ENCODE data around the gene ANKMY2. TPM values are rescaled to one million over a fixed set of nuclear protein-coding genes. Genes with fewer than 3 reads are reported as not detected.

ANKMY2 gene
- total RNA-seq, 6 experiments from 2014 or later: 4.2 to 7.1 (median 4.7) TPM

DNA sequence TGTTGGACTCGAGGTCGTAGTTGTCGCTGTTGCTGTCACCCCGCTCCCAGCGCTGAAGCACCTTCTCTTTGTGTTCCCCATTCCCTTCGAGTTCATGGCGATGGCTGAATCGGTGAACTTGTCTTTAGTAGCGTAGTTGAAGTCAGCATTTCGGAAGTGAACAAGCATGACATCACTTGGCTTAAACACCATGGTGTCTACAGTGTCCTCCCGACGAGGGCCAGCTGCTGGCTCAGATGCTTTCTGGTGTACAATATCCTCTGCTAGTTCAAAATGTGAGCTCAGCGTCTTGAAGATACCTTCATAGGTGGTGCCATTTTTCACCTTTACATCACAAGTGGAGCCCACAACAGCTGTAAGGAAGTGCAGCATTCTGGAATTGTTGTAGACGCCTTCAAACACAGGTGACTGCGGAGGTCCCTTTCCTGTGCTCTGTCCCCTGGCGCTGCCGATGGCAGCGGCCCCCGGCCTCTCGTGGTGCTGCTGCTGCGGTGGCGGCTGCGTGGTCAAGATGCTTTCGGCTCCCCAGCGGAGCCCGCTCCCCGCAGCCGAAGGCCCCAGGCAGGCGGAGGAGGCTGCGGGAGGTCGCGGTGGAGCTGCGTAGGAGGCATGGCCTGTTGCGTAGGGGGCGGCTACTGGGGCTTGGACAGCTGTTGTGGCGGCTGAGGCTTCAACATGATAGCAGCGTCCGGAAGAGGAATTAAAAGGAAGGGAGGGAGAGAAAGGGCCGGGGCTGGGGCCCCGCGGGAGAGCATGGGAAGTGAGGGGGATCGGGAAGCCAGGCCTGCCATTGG, 59.3 kb downstream of the ANKMY2 start:
- Histone ChIP-seq H3K9me3 (no peaks in the 10 kb centered on the region), H3K4me1 (no peaks in the 10 kb centered on the region), H3K4me3 (no peak overlapping the region), H3K27ac (no peak overlapping the region), H3K27me3 (no peaks in the 10 kb centered on the region), H3K36me3 (no peaks in the 10 kb centered on the region)
- ATAC-seq (no peak), DNase-seq (no peak)
- 74% methylated on average over 26 of the region's 42 CpGs for WGBS (ENCODE audit: insufficient coverage, low coverage, low lambda C conversion rate, missing lambda C conversion rate)
- no peak for TF ChIP-seq POLR2A (IDR thresholded peaks at IDR 0.05)
- TF ChIP-seq, protein P1, sequence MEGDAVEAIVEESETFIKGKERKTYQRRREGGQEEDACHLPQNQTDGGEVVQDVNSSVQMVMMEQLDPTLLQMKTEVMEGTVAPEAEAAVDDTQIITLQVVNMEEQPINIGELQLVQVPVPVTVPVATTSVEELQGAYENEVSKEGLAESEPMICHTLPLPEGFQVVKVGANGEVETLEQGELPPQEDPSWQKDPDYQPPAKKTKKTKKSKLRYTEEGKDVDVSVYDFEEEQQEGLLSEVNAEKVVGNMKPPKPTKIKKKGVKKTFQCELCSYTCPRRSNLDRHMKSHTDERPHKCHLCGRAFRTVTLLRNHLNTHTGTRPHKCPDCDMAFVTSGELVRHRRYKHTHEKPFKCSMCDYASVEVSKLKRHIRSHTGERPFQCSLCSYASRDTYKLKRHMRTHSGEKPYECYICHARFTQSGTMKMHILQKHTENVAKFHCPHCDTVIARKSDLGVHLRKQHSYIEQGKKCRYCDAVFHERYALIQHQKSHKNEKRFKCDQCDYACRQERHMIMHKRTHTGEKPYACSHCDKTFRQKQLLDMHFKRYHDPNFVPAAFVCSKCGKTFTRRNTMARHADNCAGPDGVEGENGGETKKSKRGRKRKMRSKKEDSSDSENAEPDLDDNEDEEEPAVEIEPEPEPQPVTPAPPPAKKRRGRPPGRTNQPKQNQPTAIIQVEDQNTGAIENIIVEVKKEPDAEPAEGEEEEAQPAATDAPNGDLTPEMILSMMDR (IDR thresholded peaks at IDR 0.05): no peak
- intact Hi-C loops (cut with DNase I): no loop called here

GRCh38 chr7:16585540-16585939, 60.0 kb downstream of the ANKMY2 start:
- Histone ChIP-seq H3K9me3 (no peaks in the 10 kb centered on the region), H3K36me3 (no peaks in the 10 kb centered on the region), H3K4me3 (no peak overlapping the region), H3K4me1 (no peaks in the 10 kb centered on the region), H3K27me3 (no peaks in the 10 kb centered on the region), H3K27ac (no peak overlapping the region)
- intact Hi-C loops (cut with DNase I): no loop called here
- DNase-seq (no peak), ATAC-seq (no peak)
- no peak for TF ChIP-seq POLR2A (IDR thresholded peaks at IDR 0.05)
- TF ChIP-seq, protein P1 (IDR thresholded peaks at IDR 0.05): no peak
- WGBS (ENCODE audit: insufficient coverage, low coverage, low lambda C conversion rate, missing lambda C conversion rate): 67% methylated on average over 1 of the region's 17 CpGs

DNA sequence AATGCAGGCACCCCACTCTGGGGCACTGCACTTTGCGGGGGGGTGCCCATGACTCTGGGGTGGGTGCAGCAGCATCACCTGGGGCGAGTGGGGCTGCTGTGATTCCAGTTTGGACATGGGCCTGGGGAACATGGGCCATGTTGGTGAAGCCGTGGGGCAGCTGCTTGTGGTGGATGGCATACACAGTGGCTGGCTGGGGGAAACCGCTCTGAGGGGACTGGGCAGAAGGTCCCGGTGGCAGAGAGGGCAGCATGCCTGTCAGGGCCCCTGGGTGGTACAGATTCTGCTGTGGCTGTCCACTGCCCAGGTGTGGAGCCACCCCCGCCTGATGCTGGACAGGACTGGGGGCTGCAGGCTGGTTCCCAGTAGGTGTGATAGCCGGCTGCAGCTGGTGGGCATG, 61.7 kb downstream of the ANKMY2 start:
- Histone ChIP-seq H3K36me3 (no peaks in the 10 kb centered on the region), H3K4me1 (no peaks in the 10 kb centered on the region), H3K4me3 (no peak overlapping the region), H3K27ac (no peak overlapping the region), H3K27me3 (no peaks in the 10 kb centered on the region), H3K9me3 (no peaks in the 10 kb centered on the region)
- DNase-seq: no peak
- 100% methylated on average over 4 of the region's 7 CpGs for WGBS (ENCODE audit: insufficient coverage, low coverage, low lambda C conversion rate, missing lambda C conversion rate)
- intact Hi-C loops (cut with DNase I): no loop called here
- TF ChIP-seq, protein P1 (IDR thresholded peaks at IDR 0.05): no peak
- TF ChIP-seq POLR2A (IDR thresholded peaks at IDR 0.05): no peak
- peak in 1 of 4 donors; percentile 38 for ATAC-seq

- no peak overlapping the region for H3K4me3 ChIP-seq
- H3K4me1 ChIP-seq: no peaks in the 10 kb centered on the region
- 35% methylated on average over 1 of the region's 1 CpG for WGBS (ENCODE audit: insufficient coverage, low coverage, low lambda C conversion rate, missing lambda C conversion rate)
- H3K36me3 ChIP-seq: no peaks in the 10 kb centered on the region
- DNase-seq (no peak), ATAC-seq (no peak)
- no peaks in the 10 kb centered on the region for H3K9me3 ChIP-seq
- intact Hi-C loops (cut with DNase I): no loop called here
- no peak overlapping the region for H3K27ac ChIP-seq
- TF ChIP-seq, protein P1 (IDR thresholded peaks at IDR 0.05): no peak
- TF ChIP-seq POLR2A (IDR thresholded peaks at IDR 0.05): no peak
- H3K27me3 ChIP-seq: no peaks in the 10 kb centered on the region
Measured at GRCh38 chr7:16581286-16581685, 64.3 kb downstream of the ANKMY2 start.

Data from right lobe of liver (tissue), 6 donors.